Heart right ventricle (tissue), 16 donors: ENCODE data around the gene RANBP3. TPM values are rescaled to one million over a fixed set of nuclear protein-coding genes. Genes with fewer than 3 reads are reported as not detected.

Source experiments
- ATAC-seq, 8 donors: fragments of 200-7000 bp; cut with Tn5 transposase; one replicate each; pipeline ENCODE4 v1.9.1; 2020; ENCODE audit warnings: mild to moderate bottlenecking in 8 of 8, moderate library complexity in 8 of 8, moderate number of reproducible peaks in 1 of 8
- DNase-seq, 2 donors: peaks; one replicate each; pipeline ENCODE4 v3.0.0-alpha.2; 2020
- H3K27ac ChIP-seq, 10 donors: fragments of 200-600 bp; sonication (generic) in 2 of 10; one replicate each; pipeline versions ENCODE4 v1.5.0 to v1.8.0; 2020 to 2022; ENCODE audit warnings: mild to moderate bottlenecking in 3 of 10
- H3K27me3 ChIP-seq, 7 donors: fragments of 200-600 bp; one replicate each; pipeline ENCODE4 v1.8.0; 2021 to 2022; ENCODE audit warnings: mild to moderate bottlenecking in 2 of 7
- H3K36me3 ChIP-seq, 9 donors: fragments of 200-600 bp; sonication (generic) in 1 of 9; one replicate each; pipeline versions ENCODE4 v1.5.0 to v1.8.0; 2020 to 2022; ENCODE audit warnings: mild to moderate bottlenecking in 2 of 9
- H3K4me1 ChIP-seq, 9 donors: fragments of 200-600 bp; sonication (generic) in 1 of 9; one replicate each; pipeline versions ENCODE4 v1.5.0 to v1.8.0; 2020 to 2022; ENCODE audit warnings: mild to moderate bottlenecking in 4 of 9
- H3K4me3 ChIP-seq, 10 donors: fragments of 200-600 bp; sonication (generic) in 2 of 10; one replicate each; pipeline versions ENCODE4 v1.5.0 to v1.8.0; 2020 to 2022; ENCODE audit warnings: mild to moderate bottlenecking in 7 of 10, moderate library complexity in 2 of 10
- H3K9me3 ChIP-seq, 11 donors: fragments of 200-600 bp in 10 of 11; sonication (generic) in 2 of 11; one replicate each; pipeline versions ENCODE4 v1.5.0 to v1.8.0; 2013 to 2022; ENCODE audit warnings: mild to moderate bottlenecking in 2 of 11, control low read depth in 1 of 11, moderate library complexity in 1 of 11
- CTCF ChIP-seq, 9 donors: fragments of 200-600 bp; sonication (generic) in 2 of 9; IDR thresholded peaks; one replicate each; pipeline versions ENCODE4 v1.5.0 to v1.8.0; 2021 to 2022; ENCODE audit warnings: antibody characterized with exemption in 9 of 9, mild to moderate bottlenecking in 5 of 9, moderate library complexity in 1 of 9
- WGBS, 2 donors: extraction: QIAGEN DNeasy Blood & Tissue Kit; methylation state at CpG; one replicate each; pipeline ENCODE4 v1.1.7; 2013; ENCODE audit warnings: inconsistent platforms in 1 of 2; 5-methylcytosine and 5-hydroxymethylcytosine counted together
- intact Hi-C, 10 donors: fragments of 100-400 bp; cut with DNase I; formaldehyde crosslinking; loops; one replicate each; pipeline versions ENCODE4 v1.11.1 to v1.14.2; 2022
- polyA plus RNA-seq, 2 donors: library from polyadenylated mRNA; stranded (reverse); fragments of 200-250 nt; gene quantifications; one replicate each; pipeline ENCODE4 v1.2.3, GENCODE V29; 2013
- total RNA-seq, 10 donors: library from RNA; stranded (reverse); fragmentation: NEBNext Ultra II Directional in 3 of 10; extraction: Animal tissue kit (Norgen Biotek cat#: 25700) in 3 of 10; gene quantifications; one replicate each; pipeline versions ENCODE4 v1.2.1 to v1.2.4, GENCODE V29; 2021 to 2023
- donor health status: Arrhythmogenic right ventricular cardiomyopathy.
- donor health status: ischemic (EF 13 %, LVEDD 7.1; RV severe dilation, severe dysfunction).
- donor health status: healthy with polysubstance abuse.
- donor health status: DM: no; HTN: yes; CAD: no.
- donor health status: DM: no; HTN: no; CAD: no.
- donor health status: ischemic (EF 25% LVEDD 6.9; RV normal size, moderate dysfunction).
- donor health status: ischemic (EF 25% LVEDD 5.7; RV mildly dilated, moderate dysfunction).
- donor health status: healthy.
- donor health status: DM: yes; HTN: yes; CAD: no.
- donor health status: Ischemic cardiomyopathy.
- donor health status: ischemic (EF 35%, LVEDD 5.7; RV mildly dilated, moderate dysfunction).
- donor health status: nonischemic (EF 11% LVEDD 7.7; RV severe dilation, severe dysfunction).
- donor health status: DM: yes; HTN: yes; CAD: no.
- donor health status: PGD.
- donor health status: ischemic (EF 29% LVEDD 5.4; RV normal size, mild dysfunction).
- donor health status: nonischemic (EF 23%, LVEDD 6.1; RV moderate dilation, normal function).

Gene RANBP3
- total and polyA plus RNA-seq, 12 donors: 29.5 to 76.1 (median 63.0) TPM

- Histone ChIP-seq H3K4me3 (no peak overlapping the region), H3K4me1 (peaks cover 3 to 25% (median 20%) of the 10 kb centered on the region in 9 donors), H3K27me3 (no peaks in the 10 kb centered on the region), H3K27ac (no peak overlapping the region), H3K9me3 (no peaks in the 10 kb centered on the region), H3K36me3 (peaks cover 0 to 16% (median 0%) of the 10 kb centered on the region in 9 donors)
- no peak for ATAC-seq
- intact Hi-C loops: no loop called here
- WGBS, 2 donors: 84 to 86% methylated on average over 11 of the region's 11 CpGs
- TF ChIP-seq CTCF (IDR thresholded peaks at IDR 0.05): no peak
- no peak for DNase-seq
These were observed 14.8 kb upstream of the RANBP3 start for GRCh38 chr19:5992756-5993155.

GRCh38 chr19:5991244-5991838 is 13.4 kb upstream of the RANBP3 start:
- Histone ChIP-seq H3K4me1 (peaks cover 9 to 32% (median 26%) of the 10 kb centered on the region in 9 donors), H3K4me3 (no peak overlapping the region), H3K27me3 (no peaks in the 10 kb centered on the region), H3K36me3 (peaks cover 0 to 8% (median 0%) of the 10 kb centered on the region in 9 donors), H3K9me3 (no peaks in the 10 kb centered on the region), H3K27ac (no peak overlapping the region)
- no peak for ATAC-seq
- DNase-seq: no peak
- intact Hi-C loops: no loop called here
- TF ChIP-seq CTCF (IDR thresholded peaks at IDR 0.05): no peak
- WGBS, 2 donors: 97% methylated on average over 8 of the region's 8 CpGs

- peaks cover 0 to 2% (median 0%) of the 10 kb centered on the region in 9 donors for H3K36me3 ChIP-seq
- no peak for ATAC-seq
- no peaks in the 10 kb centered on the region for H3K9me3 ChIP-seq
- intact Hi-C loops: no loop called here
- H3K27ac ChIP-seq: no peak overlapping the region
- no peak overlapping the region for H3K4me3 ChIP-seq
- peaks cover 9 to 32% (median 26%) of the 10 kb centered on the region in 9 donors for H3K4me1 ChIP-seq
- 49 to 68% methylated on average over 17 of the region's 17 CpGs for WGBS, 2 donors
- DNase-seq: no peak
- H3K27me3 ChIP-seq: no peaks in the 10 kb centered on the region
- no peak for TF ChIP-seq CTCF (IDR thresholded peaks at IDR 0.05)
These were observed 12.4 kb upstream of the RANBP3 start for GRCh38 chr19:5990289-5990797.

GRCh38 chr19:5989388-5990074 is 11.6 kb upstream of the RANBP3 start:
- intact Hi-C loops: loop anchor here in 5 of 10 donors (2.0 to 10.0 kb wide), 4 partner anchors 33 to 135 kb away; no protein-coding TSS in a partner anchor
- WGBS, 2 donors: 76% methylated on average over 8 of the region's 8 CpGs
- DNase-seq (no peak), ATAC-seq (no peak)
- Histone ChIP-seq H3K9me3 (no peaks in the 10 kb centered on the region), H3K27me3 (no peaks in the 10 kb centered on the region), H3K4me3 (no peak overlapping the region), H3K4me1 (peaks cover 9 to 30% (median 25%) of the 10 kb centered on the region in 9 donors), H3K36me3 (no peaks in the 10 kb centered on the region), H3K27ac (no peak overlapping the region)
- no peak for TF ChIP-seq CTCF (IDR thresholded peaks at IDR 0.05)
